WTC11 (cell line): ENCODE measurements around the gene CPSF4. TPM values are rescaled to one million over a fixed set of nuclear protein-coding genes. Genes with fewer than 3 reads are reported as not detected.
A peak's percentile ranks its signal among the peaks of the same experiment; 100 is the strongest.

Experiments
- ATAC-seq: fragments of 200-7000 bp; cut with Tn5 transposase; 2 replicates; pipeline ENCODE4 v1.10.0; 2021; ENCODE audit warnings: mild to moderate bottlenecking, moderate library complexity
- CTCF ChIA-PET: fragments of 300-600 bp; sonication (Branson Sonifier 250); formaldehyde crosslinking; loops from one replicate; lab custom pipeline; 2021; ENCODE audit warnings: antibody characterized with exemption; lab: Charles Lee
- POLR2A ChIA-PET: fragments of 350-600 bp; sonication (Branson Sonifier 250); formaldehyde crosslinking; loops from one replicate; lab custom pipeline; 2021; ENCODE audit warnings: antibody characterized with exemption; lab: Charles Lee
- DNase-seq: peaks from one replicate; pipeline ENCODE4 v3.0.0; 2021; ENCODE audit warnings: low spot score
- H3K27ac Mint-ChIP-seq: 2 replicates; pipeline ENCODE4 v1.8.0; 2021; ENCODE audit warnings: mixed read lengths
- H3K27me3 Mint-ChIP-seq: 2 replicates; pipeline ENCODE4 v1.8.0; 2021; ENCODE audit warnings: low read depth, mild to moderate bottlenecking, moderate library complexity, mixed read lengths
- H3K36me3 Mint-ChIP-seq: 2 replicates; pipeline ENCODE4 v1.8.0; 2021; ENCODE audit warnings: mixed read lengths
- H3K4me1 Mint-ChIP-seq: 2 replicates; pipeline ENCODE4 v1.8.0; 2022; ENCODE audit warnings: mixed read lengths
- H3K4me3 Mint-ChIP-seq: 2 replicates; pipeline ENCODE4 v1.8.0; 2021; ENCODE audit warnings: mild to moderate bottlenecking, moderate library complexity, mixed read lengths
- H3K9me3 Mint-ChIP-seq: 2 replicates; pipeline ENCODE4 v1.8.0; 2021; ENCODE audit warnings: mixed read lengths
- E2F4 ChIP-seq: sonication (generic); formaldehyde crosslinking; IDR thresholded peaks from 2 replicates; pipeline ENCODE4 v1.8.1; 2022; ENCODE audit warnings: low read depth, mild to moderate bottlenecking, moderate library complexity, missing genetic modification reagents, borderline replicate concordance
- IRF2 ChIP-seq: sonication (generic); formaldehyde crosslinking; IDR thresholded peaks from 2 replicates; pipeline ENCODE4 v1.8.0; 2022; ENCODE audit warnings: low read depth, missing genetic modification reagents, borderline replicate concordance
- KAT7 ChIP-seq: sonication (generic); formaldehyde crosslinking; IDR thresholded peaks from 2 replicates; pipeline ENCODE4 v1.8.1; 2023; ENCODE audit warnings: missing genetic modification reagents, mild to moderate bottlenecking, borderline replicate concordance
- MAX ChIP-seq: sonication (generic); formaldehyde crosslinking; IDR thresholded peaks from 2 replicates; pipeline ENCODE4 v1.8.0; 2022; ENCODE audit warnings: mild to moderate bottlenecking, missing genetic modification reagents
- MXD4 ChIP-seq: fragments of 250-450 bp; sonication (Bioruptor Pico); IDR thresholded peaks from 2 replicates; pipeline ENCODE4 v1.8.0; 2021; ENCODE audit warnings: mild to moderate bottlenecking, moderate library complexity, borderline replicate concordance
- NFE2L1 ChIP-seq: sonication (generic); formaldehyde crosslinking; IDR thresholded peaks from 2 replicates; pipeline ENCODE4 v1.8.1; 2023; ENCODE audit warnings: missing genetic modification reagents
- SMAD3 ChIP-seq: sonication (generic); formaldehyde crosslinking; IDR thresholded peaks from 2 replicates; pipeline ENCODE4 v1.8.0; 2022; ENCODE audit warnings: missing genetic modification reagents, mild to moderate bottlenecking, borderline replicate concordance
- USF2 ChIP-seq: sonication (generic); formaldehyde crosslinking; IDR thresholded peaks from 2 replicates; pipeline ENCODE4 v1.8.1; 2023; ENCODE audit warnings: mild to moderate bottlenecking, missing genetic modification reagents, moderate library complexity
- ZBTB21 ChIP-seq: sonication (generic); formaldehyde crosslinking; IDR thresholded peaks from 2 replicates; pipeline ENCODE4 v1.8.1; 2023; ENCODE audit warnings: mild to moderate bottlenecking, missing genetic modification reagents, borderline replicate concordance
- ZMAT4 ChIP-seq: fragments of 250-450 bp; sonication (Bioruptor Pico); IDR thresholded peaks from 2 replicates; pipeline ENCODE4 v1.9.0; 2021; ENCODE audit warnings: mild to moderate bottlenecking
- ZNF121 ChIP-seq: sonication (generic); formaldehyde crosslinking; IDR thresholded peaks from 2 replicates; pipeline ENCODE4 v1.8.0; 2023; ENCODE audit warnings: missing genetic modification reagents
- ZNF317 ChIP-seq: sonication (generic); formaldehyde crosslinking; IDR thresholded peaks from 2 replicates; pipeline ENCODE4 v1.8.1; 2023; ENCODE audit warnings: low read depth, mild to moderate bottlenecking, moderate library complexity, missing genetic modification reagents, borderline replicate concordance
- total RNA-seq: library from RNA; stranded (reverse); gene quantifications from 3 replicates; pipeline ENCODE4 v1.2.3, GENCODE V29; 2021
- TF ChIP-seq, protein P1 (sequence below): sonication (generic); formaldehyde crosslinking; IDR thresholded peaks from 2 replicates; pipeline ENCODE4 v1.8.1; 2022; ENCODE audit warnings: mild to moderate bottlenecking, missing genetic modification reagents, moderate library complexity, borderline replicate concordance
- TF ChIP-seq, protein P2 (sequence below): sonication (generic); formaldehyde crosslinking; IDR thresholded peaks from 2 replicates; pipeline ENCODE4 v1.8.1; 2023; ENCODE audit warnings: mild to moderate bottlenecking, missing genetic modification reagents, moderate library complexity
- TF ChIP-seq, protein P3 (sequence below): sonication (generic); formaldehyde crosslinking; IDR thresholded peaks from 2 replicates; pipeline ENCODE4 v1.8.1; 2023; ENCODE audit warnings: mild to moderate bottlenecking, missing genetic modification reagents

CPSF4 gene
- total RNA-seq, 1 experiment from 2014 or later: 109 TPM

- DNase-seq: no peak
- ChIA-PET CTCF (no interaction called here), POLR2A (no interaction called here)
Measured at GRCh38 chr7:99433158-99433557, 5.6 kb upstream of the CPSF4 start.

GRCh38 chr7:99437946-99438572 lies 684 bp upstream of the CPSF4 start:
- Mint-ChIP-seq H3K27me3 (no peaks in the 10 kb centered on the region), H3K9me3 (no peaks in the 10 kb centered on the region), H3K4me3 (peak overlapping the region; percentile 97)
- no peak for DNase-seq
- POLR2A ChIA-PET: interaction anchor here (1.0 to 2.3 kb wide), 2 partner anchors 17 to 29 kb away, joined by 3 to 11 read pairs; partner anchors contain the start of genes BUD31 and PDAP1
- TF ChIP-seq ZNF317 (CRISPR knock-in tag) (0 out of 2 replicates have a peak, but pooled peaks have one; percentile 2), E2F4 (CRISPR knock-in tag) (no peak), SMAD3 (CRISPR knock-in tag) (no peak), ZNF121 (peak; percentile 51; the same call in 1 of the 2 replicates), NFE2L1 (CRISPR knock-in tag) (no peak)
- TF ChIP-seq, protein P1, sequence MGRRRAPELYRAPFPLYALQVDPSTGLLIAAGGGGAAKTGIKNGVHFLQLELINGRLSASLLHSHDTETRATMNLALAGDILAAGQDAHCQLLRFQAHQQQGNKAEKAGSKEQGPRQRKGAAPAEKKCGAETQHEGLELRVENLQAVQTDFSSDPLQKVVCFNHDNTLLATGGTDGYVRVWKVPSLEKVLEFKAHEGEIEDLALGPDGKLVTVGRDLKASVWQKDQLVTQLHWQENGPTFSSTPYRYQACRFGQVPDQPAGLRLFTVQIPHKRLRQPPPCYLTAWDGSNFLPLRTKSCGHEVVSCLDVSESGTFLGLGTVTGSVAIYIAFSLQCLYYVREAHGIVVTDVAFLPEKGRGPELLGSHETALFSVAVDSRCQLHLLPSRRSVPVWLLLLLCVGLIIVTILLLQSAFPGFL: no peak
- TF ChIP-seq, protein P2, sequence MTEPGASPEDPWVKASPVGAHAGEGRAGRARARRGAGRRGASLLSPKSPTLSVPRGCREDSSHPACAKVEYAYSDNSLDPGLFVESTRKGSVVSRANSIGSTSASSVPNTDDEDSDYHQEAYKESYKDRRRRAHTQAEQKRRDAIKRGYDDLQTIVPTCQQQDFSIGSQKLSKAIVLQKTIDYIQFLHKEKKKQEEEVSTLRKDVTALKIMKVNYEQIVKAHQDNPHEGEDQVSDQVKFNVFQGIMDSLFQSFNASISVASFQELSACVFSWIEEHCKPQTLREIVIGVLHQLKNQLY (CRISPR knock-in tag): no peak
- TF ChIP-seq, all 79 proteins: peak for 2
- ATAC-seq: no peak; the same call in none of the 2 replicates
- Mint-ChIP-seq H3K36me3 (peaks cover 31% of the 10 kb centered on the region), H3K4me1 (peaks cover 23% of the 10 kb centered on the region), H3K27ac (peak overlapping the region; percentile 99; the same call in 1 of the 2 replicates)
- CTCF ChIA-PET: interaction anchor here (0.6 kb wide), 1 partner anchor 10 kb away, joined by 6 read pairs; no protein-coding TSS in a partner anchor

More at GRCh38 chr7:99433158-99433557, 5.6 kb upstream of the CPSF4 start:
- H3K27ac Mint-ChIP-seq: no peak overlapping the region
- ATAC-seq: no peak
- no peaks in the 10 kb centered on the region for H3K4me1 Mint-ChIP-seq
- H3K9me3 Mint-ChIP-seq: no peaks in the 10 kb centered on the region
- no peaks in the 10 kb centered on the region for H3K27me3 Mint-ChIP-seq
- no peak overlapping the region for H3K4me3 Mint-ChIP-seq
- no peak for TF ChIP-seq ZMAT4 (CRISPR knock-in tag)
- TF ChIP-seq, protein P1: no peak
- no peak for TF ChIP-seq KAT7 (CRISPR knock-in tag)
- TF ChIP-seq MXD4: no peak
- no peak for TF ChIP-seq ZBTB21 (CRISPR knock-in tag)
- no peak for TF ChIP-seq MAX (CRISPR knock-in tag)
- TF ChIP-seq, all 79 proteins: peak for 0
- H3K36me3 Mint-ChIP-seq: peaks cover 51% of the 10 kb centered on the region

DNA sequence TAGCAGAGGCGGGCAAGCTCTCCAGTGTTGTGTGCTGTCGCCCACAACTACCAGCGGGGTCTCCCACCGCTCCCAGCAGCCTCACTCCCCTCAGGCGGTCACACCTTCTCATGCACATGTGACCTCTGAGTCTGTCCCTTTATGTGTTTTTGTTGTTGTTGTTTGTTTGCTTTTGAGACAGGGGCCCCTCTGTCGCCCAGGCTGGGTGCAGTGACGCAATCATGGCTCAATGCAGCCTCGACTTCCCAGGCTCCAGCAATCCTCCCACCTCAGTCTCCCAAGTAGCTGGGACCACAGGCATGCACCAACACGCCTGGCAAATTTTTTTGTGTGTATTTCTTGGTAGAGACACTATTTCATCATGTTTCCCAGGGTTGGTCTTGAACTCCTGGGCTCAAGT lies 1.5 kb downstream of the CPSF4 start:
- no peak for DNase-seq
- Mint-ChIP-seq H3K27ac (peak overlapping the region; percentile 65), H3K4me3 (peak overlapping the region; percentile 97), H3K4me1 (peaks cover 23% of the 10 kb centered on the region), H3K36me3 (peaks cover 26% of the 10 kb centered on the region), H3K27me3 (no peaks in the 10 kb centered on the region), H3K9me3 (no peaks in the 10 kb centered on the region)
- ChIA-PET CTCF (no interaction called here), POLR2A (no interaction called here)
- no peak for ATAC-seq
- no peak for TF ChIP-seq IRF2
- TF ChIP-seq USF2 (CRISPR knock-in tag): 0 out of 2 replicates have a peak, but pooled peaks have one; percentile 11
- TF ChIP-seq, protein P3, sequence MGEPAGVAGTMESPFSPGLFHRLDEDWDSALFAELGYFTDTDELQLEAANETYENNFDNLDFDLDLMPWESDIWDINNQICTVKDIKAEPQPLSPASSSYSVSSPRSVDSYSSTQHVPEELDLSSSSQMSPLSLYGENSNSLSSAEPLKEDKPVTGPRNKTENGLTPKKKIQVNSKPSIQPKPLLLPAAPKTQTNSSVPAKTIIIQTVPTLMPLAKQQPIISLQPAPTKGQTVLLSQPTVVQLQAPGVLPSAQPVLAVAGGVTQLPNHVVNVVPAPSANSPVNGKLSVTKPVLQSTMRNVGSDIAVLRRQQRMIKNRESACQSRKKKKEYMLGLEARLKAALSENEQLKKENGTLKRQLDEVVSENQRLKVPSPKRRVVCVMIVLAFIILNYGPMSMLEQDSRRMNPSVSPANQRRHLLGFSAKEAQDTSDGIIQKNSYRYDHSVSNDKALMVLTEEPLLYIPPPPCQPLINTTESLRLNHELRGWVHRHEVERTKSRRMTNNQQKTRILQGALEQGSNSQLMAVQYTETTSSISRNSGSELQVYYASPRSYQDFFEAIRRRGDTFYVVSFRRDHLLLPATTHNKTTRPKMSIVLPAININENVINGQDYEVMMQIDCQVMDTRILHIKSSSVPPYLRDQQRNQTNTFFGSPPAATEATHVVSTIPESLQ: no peak
